HepG2 (cell line): ENCODE results near the gene KIFC1. TPM values are rescaled to one million over a fixed set of nuclear protein-coding genes. Genes with fewer than 3 reads are reported as not detected.

Experiments
- ARID2 ChIP-seq: sonication (generic); formaldehyde crosslinking; IDR thresholded peaks from 2 replicates; pipeline ENCODE4 v1.8.1; 2022; ENCODE audit warnings: mild to moderate bottlenecking, missing genetic modification reagents, borderline replicate concordance
- ARNT2 ChIP-seq: sonication (generic); formaldehyde crosslinking; IDR thresholded peaks from 2 replicates; pipeline ENCODE4 v1.8.0; 2022; ENCODE audit warnings: mild to moderate bottlenecking, low read depth, missing genetic modification reagents, moderate library complexity
- BCL6 ChIP-seq: IDR thresholded peaks from 2 replicates; pipeline ENCODE4 v1.6.1; 2016; ENCODE audit warnings: missing genetic modification reagents, missing compliant biosample characterization
- HMGA1 ChIP-seq: sonication (generic); formaldehyde crosslinking; conservative IDR thresholded peaks from 2 replicates; pipeline ENCODE4 v1.4.0; 2020; ENCODE audit warnings: missing genetic modification reagents
- HNRNPUL1 ChIP-seq: fragments of 200-400 bp; formaldehyde crosslinking; IDR thresholded peaks from 2 replicates; pipeline ENCODE4 v1.6.1; 2017; ENCODE audit warnings: low read depth, mild to moderate bottlenecking, low read length, moderate library complexity
- HOXA5 ChIP-seq: sonication (generic); formaldehyde crosslinking; IDR thresholded peaks from 2 replicates; pipeline ENCODE4 v1.4.0; 2020; ENCODE audit warnings: missing genetic modification reagents
- KMT2A ChIP-seq: sonication (generic); formaldehyde crosslinking; IDR thresholded peaks from 2 replicates; pipeline ENCODE4 v1.4.0; 2020; ENCODE audit warnings: missing genetic modification reagents
- LCORL ChIP-seq, 2 experiments: fragments of 450-650 bp in 1 of 2; sonication (generic) in 1 of 2; formaldehyde crosslinking in 1 of 2; IDR thresholded peaks; 2 replicates each; pipeline versions ENCODE4 v1.5.0 to v1.6.1; 2017 to 2020; ENCODE audit warnings: antibody characterized with exemption in 1 of 2, missing genetic modification reagents in 1 of 2
- MAFK ChIP-seq, 2 experiments: IDR thresholded peaks in 1 of 2; conservative IDR thresholded peaks in 1 of 2; 2 replicates each; pipeline ENCODE4 v1.6.1; 2011; ENCODE audit warnings: improper control_type of control experiment in 2 of 2, low read length in 2 of 2
- MLXIP ChIP-seq: sonication (generic); formaldehyde crosslinking; IDR thresholded peaks from 2 replicates; pipeline ENCODE4 v1.9.0; 2021; ENCODE audit warnings: missing genetic modification reagents, borderline replicate concordance
- POLR2AphosphoS2 ChIP-seq: IDR thresholded peaks from 2 replicates; pipeline ENCODE4 v1.6.1; 2011; ENCODE audit warnings: low read depth, low read length, improper control_type of control experiment
- STAG1 ChIP-seq: sonication (generic); formaldehyde crosslinking; IDR thresholded peaks from 2 replicates; pipeline ENCODE4 v1.4.0; 2020; ENCODE audit warnings: missing genetic modification reagents
- TFDP1 ChIP-seq: IDR thresholded peaks from 2 replicates; pipeline ENCODE4 v1.6.1; 2016; ENCODE audit warnings: missing compliant biosample characterization, missing genetic modification reagents, borderline replicate concordance
- ZFYVE20 ChIP-seq: sonication (generic); formaldehyde crosslinking; IDR thresholded peaks from 2 replicates; pipeline ENCODE4 v1.8.0; 2023; ENCODE audit warnings: low read depth, mild to moderate bottlenecking, moderate library complexity, missing genetic modification reagents, borderline replicate concordance
- ZNF607 ChIP-seq: sonication (generic); formaldehyde crosslinking; IDR thresholded peaks from 2 replicates; pipeline ENCODE4 v1.5.1; 2020; ENCODE audit warnings: missing genetic modification reagents, mild to moderate bottlenecking, borderline replicate concordance
- ZNF691 ChIP-seq: sonication (generic); formaldehyde crosslinking; IDR thresholded peaks from 2 replicates; pipeline ENCODE4 v1.4.0; 2020; ENCODE audit warnings: missing genetic modification reagents, low read depth, mild to moderate bottlenecking, borderline replicate concordance
- ZNF761 ChIP-seq: sonication (generic); formaldehyde crosslinking; conservative IDR thresholded peaks from 2 replicates; pipeline ENCODE4 v1.4.0; 2020; ENCODE audit warnings: mild to moderate bottlenecking, missing genetic modification reagents
- ZNF784 ChIP-seq: sonication (generic); formaldehyde crosslinking; IDR thresholded peaks from 2 replicates; pipeline ENCODE4 v1.5.1; 2020; ENCODE audit warnings: missing genetic modification reagents, mild to moderate bottlenecking, borderline replicate concordance
- ZNF878 ChIP-seq: sonication (generic); formaldehyde crosslinking; IDR thresholded peaks from 2 replicates; pipeline ENCODE4 v1.8.1; 2023; ENCODE audit warnings: mild to moderate bottlenecking, missing genetic modification reagents, moderate library complexity
- polyA plus RNA-seq, 8 experiments: library from polyadenylated mRNA; depleted of rRNA in 3 of 8; stranded (reverse) in 7 of 8; unstranded in 1 of 8; fragments of >200 nt; fragmentation: Illumina TruSeq in 4 of 8; extraction: Trizol in 4 of 8; gene quantifications; 2 replicates each; pipeline versions ENCODE4 v1.2.1 to v1.2.3, GENCODE V29; 2011 to 2016; ENCODE audit warnings: low read depth in 4 of 8, missing spikeins in 1 of 8, mixed read lengths in 1 of 8; ENCODE audit not compliant: insufficient read depth in 1 of 8
- total RNA-seq, 5 experiments: library from RNA; depleted of rRNA; stranded (reverse); fragments of >200 nt; fragmentation: Illumina TruSeq; extraction: Trizol; gene quantifications; 2 replicates each; pipeline ENCODE4 v1.2.3, GENCODE V29; 2016; ENCODE audit warnings: low read depth in 1 of 5
- TF ChIP-seq, protein P1 (sequence below): sonication (generic); formaldehyde crosslinking; IDR thresholded peaks from 2 replicates; pipeline ENCODE4 v1.9.0; 2021; ENCODE audit warnings: missing genetic modification reagents, mild to moderate bottlenecking, borderline replicate concordance

Gene KIFC1
- total and polyA plus RNA-seq, 2 of the 13 experiments (the other 11 are each of a cell fraction or from before 2014, with no cell fraction given), result 25.0 to 45.5 TPM

GRCh38 chr6:33454009-33454946 lies 62.7 kb downstream of the KIFC1 start, which contains the start of gene ZBTB9 (continued):
- TF ChIP-seq TFDP1 (peak; percentile 91), ARNT2 (CRISPR knock-in tag) (peak; percentile 95), HNRNPUL1 (no peak), HOXA5 (CRISPR knock-in tag) (peak; percentile 94; the same call in 1 of the 2 replicates), ARID2 (peak; percentile 95), KMT2A (peak; percentile 91), ZNF784 (CRISPR knock-in tag) (peak; percentile 57; the same call in 1 of the 2 replicates), ZNF761 (peak; percentile 82), MLXIP (CRISPR knock-in tag) (no peak), MAFK (conservative IDR thresholded peaks at IDR 0.05 in 1 of 2, IDR thresholded peaks at IDR 0.05 in 1 of 2; ENCODE audit: low read length in 2 of 2) (no peak), LCORL (IDR thresholded peaks at IDR 0.05) (no peak), LCORL (CRISPR knock-in tag; IDR thresholded peaks at IDR 0.05) (peak; percentile 69; the same call in 1 of the 2 replicates), HMGA1 (CRISPR knock-in tag) (no peak), STAG1 (no peak; the same call in none of the 2 replicates), ZFYVE20 (CRISPR knock-in tag) (0 out of 2 replicates have a peak, but pooled peaks have one; percentile 21), ZNF607 (peak; percentile 93), BCL6 (peak; percentile 47), ZNF691 (peak; percentile 28; the same call in 1 of the 2 replicates), POLR2AphosphoS2 (no peak), ZNF878 (0 out of 2 replicates have a peak, but pooled peaks have one; percentile 0)
- TF ChIP-seq, protein P1, sequence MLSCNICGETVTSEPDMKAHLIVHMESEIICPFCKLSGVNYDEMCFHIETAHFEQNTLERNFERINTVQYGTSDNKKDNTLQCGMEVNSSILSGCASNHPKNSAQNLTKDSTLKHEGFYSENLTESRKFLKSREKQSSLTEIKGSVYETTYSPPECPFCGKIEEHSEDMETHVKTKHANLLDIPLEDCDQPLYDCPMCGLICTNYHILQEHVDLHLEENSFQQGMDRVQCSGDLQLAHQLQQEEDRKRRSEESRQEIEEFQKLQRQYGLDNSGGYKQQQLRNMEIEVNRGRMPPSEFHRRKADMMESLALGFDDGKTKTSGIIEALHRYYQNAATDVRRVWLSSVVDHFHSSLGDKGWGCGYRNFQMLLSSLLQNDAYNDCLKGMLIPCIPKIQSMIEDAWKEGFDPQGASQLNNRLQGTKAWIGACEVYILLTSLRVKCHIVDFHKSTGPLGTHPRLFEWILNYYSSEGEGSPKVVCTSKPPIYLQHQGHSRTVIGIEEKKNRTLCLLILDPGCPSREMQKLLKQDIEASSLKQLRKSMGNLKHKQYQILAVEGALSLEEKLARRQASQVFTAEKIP (CRISPR knock-in tag), result no peak
